Inferior parietal cortex (tissue), 1 donor: ENCODE measurements around the gene MTMR6.

Experiments
- DNase-seq: peaks from one replicate; pipeline ENCODE4 v3.0.0-alpha.2; 2016; ENCODE audit errors: extremely low spot score

The MTMR6 gene

DNA sequence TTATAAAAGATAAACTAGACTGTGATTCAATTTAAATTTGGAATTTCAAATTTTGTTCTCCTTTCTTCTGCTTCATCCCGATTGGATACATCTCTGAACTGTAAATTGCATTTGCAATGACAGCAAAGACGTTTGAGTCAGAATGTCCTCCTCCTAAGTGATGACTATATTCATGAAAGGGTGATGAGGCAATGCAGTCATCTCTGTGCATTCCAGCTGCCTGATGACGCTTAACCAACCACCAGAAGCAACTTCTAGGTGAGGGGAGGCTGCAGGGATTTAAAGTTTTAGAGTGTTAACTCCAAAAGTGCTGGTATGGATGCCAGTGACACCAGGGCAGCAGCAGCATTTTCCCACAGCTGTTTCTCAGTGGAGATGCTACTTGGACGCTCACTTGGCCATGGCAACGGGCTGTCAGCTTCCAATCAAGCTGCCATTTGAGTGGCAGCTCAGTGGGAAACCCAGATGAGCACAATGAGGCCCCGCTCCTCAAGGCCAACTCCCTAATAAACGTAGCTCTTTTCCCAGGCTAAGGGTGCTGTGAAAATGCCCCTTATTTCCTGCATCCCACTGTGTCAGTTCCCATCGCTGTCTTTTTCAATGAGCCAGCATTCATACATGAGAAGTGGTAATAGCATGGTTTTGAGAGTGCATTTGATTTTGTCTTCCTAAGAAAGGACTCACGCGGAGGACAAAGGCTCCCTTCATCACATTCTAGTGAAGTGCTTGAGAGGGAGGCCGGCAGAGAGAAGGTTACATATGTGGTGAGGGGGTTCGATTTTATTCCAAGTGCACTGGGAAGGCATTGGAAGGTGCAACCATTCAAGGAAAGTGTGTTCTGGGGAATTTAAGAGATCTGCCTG, 70.0 kb downstream of the MTMR6 start:
- DNase-seq, result no peak

DNA sequence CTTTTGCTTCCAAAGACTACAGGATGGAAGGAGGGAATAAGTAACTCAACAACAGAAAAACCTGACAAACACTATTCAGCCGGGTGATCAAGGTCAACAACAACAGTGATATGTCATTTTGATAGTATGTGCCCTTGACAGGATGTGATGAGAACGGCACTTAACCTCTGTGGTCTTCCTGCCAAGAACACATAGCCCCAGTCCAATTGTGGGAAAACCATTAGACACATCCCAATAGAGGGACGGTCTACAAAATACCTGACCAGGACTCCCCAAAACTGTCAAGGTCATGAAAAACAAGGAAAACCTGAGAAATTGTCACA, 72.1 kb downstream of the MTMR6 start:
- no peak for DNase-seq

DNA sequence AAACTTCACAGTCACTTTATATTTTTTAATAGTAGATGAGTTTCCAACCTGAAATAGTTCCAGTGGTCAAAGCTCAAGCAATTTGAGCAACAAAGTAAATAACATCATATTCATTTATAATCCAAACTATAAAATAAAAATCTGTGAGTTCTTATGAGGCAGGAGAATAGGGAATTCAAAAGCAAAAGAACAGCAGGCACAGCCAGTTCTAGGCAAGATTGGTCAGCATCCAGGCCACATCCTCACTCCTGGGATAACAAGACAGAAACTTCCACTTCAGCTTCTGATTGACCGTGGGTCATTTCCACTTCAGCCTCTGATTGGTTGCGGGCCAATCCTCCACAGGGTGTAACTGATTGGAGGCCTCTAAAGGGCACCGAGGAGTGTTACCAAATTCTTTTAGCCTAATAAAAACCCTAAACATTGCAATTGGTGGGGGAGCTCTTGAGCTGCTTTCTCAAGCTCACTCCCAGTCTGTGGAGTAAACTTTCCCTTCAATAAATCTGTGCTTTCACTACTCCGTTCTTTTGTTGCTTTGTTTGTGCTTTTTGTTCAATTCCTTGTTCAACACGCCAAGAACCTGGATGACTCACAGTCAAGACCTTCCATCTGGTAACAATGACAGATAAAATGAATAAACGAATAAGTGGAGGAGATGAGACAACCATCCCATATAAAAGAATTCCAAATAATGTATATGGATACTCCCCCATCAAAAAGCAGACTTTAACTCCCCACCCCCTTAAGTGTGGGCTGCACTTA, 72.6 kb downstream of the MTMR6 start:
- no peak for DNase-seq

DNA sequence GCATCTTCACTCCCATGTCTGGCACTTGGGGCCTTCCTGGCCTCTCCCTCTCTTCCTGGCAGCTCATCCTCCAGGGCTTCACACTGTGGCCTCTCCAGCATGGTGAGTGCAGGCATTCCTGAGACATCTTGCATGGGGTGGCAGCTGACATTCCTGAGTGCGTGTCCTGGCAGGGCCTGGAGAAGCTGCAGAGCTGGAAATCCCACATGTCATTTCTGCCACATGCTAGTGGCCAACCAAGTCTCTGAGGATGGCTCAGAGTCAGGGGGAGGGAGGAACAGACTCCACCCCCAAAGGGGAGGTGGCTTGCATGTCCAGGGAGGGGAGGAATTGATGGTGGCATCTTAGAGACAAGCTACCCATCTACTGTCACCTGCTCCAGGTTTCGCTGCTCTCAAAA, 73.6 kb downstream of the MTMR6 start:
- no peak for DNase-seq

DNA sequence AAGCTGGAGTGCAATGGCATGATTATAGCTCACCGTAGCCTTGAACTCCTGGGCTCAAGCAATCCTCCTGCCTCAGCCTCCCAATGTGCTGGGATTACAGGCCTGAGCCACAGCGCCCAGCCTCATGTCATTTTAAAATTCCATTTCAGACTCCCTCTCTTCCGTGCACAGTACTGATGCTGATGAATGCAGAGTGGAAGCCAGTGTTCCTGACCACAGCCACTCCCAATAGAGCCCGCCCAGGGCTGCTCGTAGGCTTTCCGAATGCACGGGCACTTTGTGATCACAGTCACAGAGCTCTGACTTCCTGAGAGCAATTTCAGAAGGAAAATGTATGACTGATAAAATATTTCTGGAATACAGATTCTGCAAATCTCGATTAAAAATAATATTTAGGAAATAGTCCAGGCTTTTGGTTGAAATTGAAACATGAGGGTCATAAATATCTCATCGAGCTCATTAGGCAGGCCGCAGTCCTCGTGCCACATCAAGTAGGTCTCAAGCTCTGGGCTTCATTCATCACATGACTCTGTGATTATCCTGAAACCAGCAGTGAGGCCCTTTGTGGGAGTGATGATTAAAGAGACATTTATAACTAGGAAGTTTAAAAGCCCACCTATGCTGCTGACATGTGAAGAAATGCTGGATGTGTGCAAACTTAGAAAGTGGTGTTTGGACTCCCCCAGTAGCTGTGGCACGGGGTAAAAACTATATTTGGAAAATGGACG, 76.3 kb downstream of the MTMR6 start:
- DNase-seq, result no peak

DNA sequence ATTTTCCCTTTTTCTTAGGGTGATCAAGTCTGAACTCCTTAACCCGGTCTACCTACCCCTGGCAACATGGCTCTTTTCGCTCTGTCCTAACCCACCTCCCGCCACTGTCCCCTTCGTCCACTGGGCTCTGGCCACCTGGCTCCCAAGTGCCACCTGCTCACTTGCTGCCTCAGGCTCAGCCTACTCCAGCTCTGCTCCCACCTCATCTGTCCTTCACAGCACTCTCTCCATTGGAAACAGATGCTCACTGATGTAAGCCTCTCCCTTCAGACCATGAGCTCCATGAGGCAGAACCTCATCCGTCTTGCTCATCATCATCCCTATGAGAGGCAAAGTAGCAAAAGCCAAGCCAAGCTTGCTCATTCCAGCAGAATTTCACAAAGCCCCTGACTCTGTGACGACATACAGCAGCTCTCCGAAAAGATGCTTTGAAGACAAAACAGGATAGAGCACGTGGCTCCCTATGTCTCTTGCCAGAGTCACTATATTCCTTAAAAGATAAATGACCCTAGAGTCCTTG, 79.9 kb downstream of the MTMR6 start:
- DNase-seq, result no peak

DNA sequence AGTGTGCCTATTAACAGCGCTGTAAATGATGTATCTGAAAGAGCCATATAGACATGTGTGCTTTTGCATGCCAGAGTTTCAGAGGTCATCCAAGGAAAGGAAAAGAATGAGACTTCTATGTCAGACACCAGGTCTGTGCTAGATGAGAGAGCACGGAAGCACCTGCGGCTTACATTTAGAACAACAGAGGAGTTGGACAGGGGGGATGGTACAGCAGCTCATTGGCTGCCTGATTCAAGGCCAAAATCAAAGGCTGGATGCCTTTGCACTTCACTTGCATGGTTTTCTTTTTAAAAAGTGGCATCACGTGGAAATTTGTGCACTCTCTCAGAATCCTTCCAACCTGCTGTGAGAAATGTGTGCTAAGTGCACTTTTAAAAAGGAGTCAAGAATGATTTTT, 82.4 kb downstream of the MTMR6 start:
- DNase-seq, result no peak

DNA sequence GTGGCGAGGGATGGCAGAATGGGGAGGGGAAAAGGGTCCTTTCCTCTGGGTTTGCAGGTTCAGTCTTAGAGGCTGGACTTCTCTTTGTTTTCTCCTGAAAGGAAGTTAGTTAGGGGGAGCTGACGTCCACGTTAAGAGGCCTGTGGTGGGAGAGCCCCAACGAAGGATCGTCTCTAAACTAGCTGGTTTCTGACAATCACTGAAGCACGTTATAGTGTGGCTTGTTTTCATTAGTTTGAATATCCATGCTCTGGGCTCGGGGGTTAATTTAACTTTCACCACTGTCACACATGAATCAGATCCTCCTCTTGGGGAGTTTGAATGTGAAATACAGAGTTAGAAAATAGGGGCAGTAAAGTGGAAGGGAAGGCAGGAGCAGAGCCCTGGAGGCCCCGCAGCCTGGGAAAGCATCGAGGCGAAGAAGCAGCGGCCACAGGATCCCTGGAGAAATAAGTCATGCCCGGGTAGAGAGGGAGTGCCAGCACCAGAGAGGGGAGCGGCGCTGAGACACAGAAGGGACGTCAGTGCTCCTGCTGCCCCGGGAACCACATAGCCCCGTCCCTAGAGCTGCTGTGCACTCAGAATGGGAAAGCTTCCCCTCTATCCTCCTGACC, 84.1 kb downstream of the MTMR6 start:
- no peak for DNase-seq

DNA sequence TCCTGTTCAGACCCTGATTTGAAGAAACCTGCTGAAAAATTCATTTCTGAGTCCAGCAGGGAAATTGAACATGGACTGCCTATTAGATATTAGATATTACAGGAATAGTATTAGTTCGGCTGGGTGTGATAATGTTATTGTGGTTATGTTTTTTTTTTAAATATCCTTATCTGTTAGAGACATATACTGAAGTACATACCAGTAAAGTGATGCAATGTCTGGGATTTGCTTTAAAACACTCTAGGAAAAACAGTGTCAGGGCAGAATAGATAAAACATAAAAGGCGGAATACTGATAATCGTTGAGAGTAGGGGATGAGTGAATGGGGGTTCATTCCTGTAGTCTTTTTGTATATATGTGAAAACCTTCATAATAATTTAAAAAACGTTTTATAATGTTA, 86.5 kb downstream of the MTMR6 start:
- no peak for DNase-seq

DNA sequence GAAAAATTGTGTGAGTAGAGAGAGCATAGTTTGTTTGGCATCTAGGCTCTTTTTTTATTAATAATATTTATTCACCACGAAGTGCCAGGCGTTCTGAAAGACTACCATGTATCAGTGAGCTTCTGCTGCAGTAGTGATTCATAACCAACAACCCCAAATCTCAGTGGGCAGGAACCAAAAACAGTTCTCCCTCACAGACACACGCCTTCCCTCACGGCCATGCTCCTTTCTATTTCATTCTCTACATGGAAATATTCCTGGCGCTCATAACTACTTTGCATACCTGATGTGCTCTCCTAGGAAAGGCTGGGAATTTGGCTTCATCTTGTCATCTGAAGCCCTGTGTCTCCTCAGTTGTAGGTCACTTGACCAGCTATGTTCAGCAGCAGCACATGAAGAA, 88.6 kb downstream of the MTMR6 start:
- no peak for DNase-seq

DNA sequence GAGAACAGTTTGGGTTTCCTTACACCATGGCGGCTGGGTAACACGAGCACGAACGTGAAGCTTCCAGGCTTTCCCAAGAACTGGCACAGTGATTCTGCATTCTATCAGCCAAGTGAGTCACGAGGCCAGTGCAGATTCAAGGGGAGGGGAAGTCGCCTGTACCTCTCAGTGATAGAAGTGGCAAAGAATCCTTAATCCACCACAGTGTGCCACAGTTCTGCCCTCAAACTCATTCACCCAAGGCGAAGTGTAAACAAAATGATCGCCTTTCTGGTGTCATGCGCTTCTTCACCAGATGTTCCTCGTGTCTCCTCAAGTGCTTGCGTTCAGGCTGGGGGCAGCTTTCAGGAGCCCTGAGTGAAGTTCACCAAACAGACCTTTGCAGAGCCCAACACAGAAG, 90.3 kb downstream of the MTMR6 start:
- DNase-seq, result no peak
